ENCODE results near the gene CSF3. TPM values are rescaled to one million over a fixed set of nuclear protein-coding genes. Genes with fewer than 3 reads are reported as not detected.
"Not testable (repeated sequence)": the region's sequence is repeated elsewhere in the genome, so short reads cannot be mapped to it uniquely, and the experiment has no call there.

Gene CSF3
- total RNA-seq, 2 experiments from 2014 or later: not detected

- H3K27ac Mint-ChIP-seq: peak within 1 kb of the TSS; percentile 91
- peaks cover 10% of the 10 kb centered on the region for H3K27me3 Mint-ChIP-seq
- H3K4me1 Mint-ChIP-seq: peaks cover 37% of the 10 kb centered on the region
- DNase-seq: peak; percentile 99
- peak within 1 kb of the TSS; percentile 94 for H3K4me3 Mint-ChIP-seq
- H3K9me3 Mint-ChIP-seq: no peaks in the 10 kb centered on the region
- ChIA-PET CTCF (interaction anchor here (0.6 to 3.9 kb wide), 27 partner anchors 11 to 358 kb away, joined by 3 to 35 read pairs (median 4); partner anchors contain the start of genes CDC6, GSDMA, MED24 and MIEN1), POLR2A (interaction anchor here (0.6 to 1.0 kb wide), 6 partner anchors 19 to 1175 kb away, joined by 3 to 6 read pairs (median 4); no protein-coding TSS in a partner anchor)
- peaks cover 20% of the 10 kb centered on the region for H3K36me3 Mint-ChIP-seq (ENCODE audit: low read depth)
These were observed 34.7 kb upstream of the CSF3 start, which contains the start of gene PSMD3 for GRCh38 chr17:39980351-39981206. Gene PSMD3 (plus strand): TSS chr17:39980807. CDS start chr17:39980971, 164 bp downstream.

GRCh38 chr17:39981207-39981741 lies 34.0 kb upstream of the CSF3 start:
- CTCF ChIA-PET: interaction anchor here (0.6 to 3.9 kb wide), 24 partner anchors 11 to 360 kb away, joined by 3 to 35 read pairs (median 4); partner anchors contain the start of genes CDC6, GSDMA, MED24 and MIEN1
- H3K27me3 Mint-ChIP-seq: peaks cover 8% of the 10 kb centered on the region
- H3K27ac Mint-ChIP-seq: peak overlapping the region; percentile 91
- H3K9me3 Mint-ChIP-seq: no peaks in the 10 kb centered on the region
- peaks cover 23% of the 10 kb centered on the region for H3K36me3 Mint-ChIP-seq (ENCODE audit: low read depth)
- peaks cover 37% of the 10 kb centered on the region for H3K4me1 Mint-ChIP-seq
- no peak for DNase-seq
- POLR2A ChIA-PET: interaction anchor here (0.8 to 1.0 kb wide), 2 partner anchors 55 to 88 kb away, joined by 3 to 6 read pairs; no protein-coding TSS in a partner anchor
- peak overlapping the region; percentile 94 for H3K4me3 Mint-ChIP-seq

- ChIA-PET CTCF (interaction anchor here (1.0 to 3.9 kb wide), 4 partner anchors 12 to 360 kb away, joined by 3 to 35 read pairs (median 28); partner anchors contain the start of gene GSDMA), POLR2A (no interaction called here)
- peaks cover 37% of the 10 kb centered on the region for H3K4me1 Mint-ChIP-seq
- H3K27ac Mint-ChIP-seq: peak overlapping the region; percentile 91
- DNase-seq: no peak
- H3K36me3 Mint-ChIP-seq (ENCODE audit: low read depth): peaks cover 28% of the 10 kb centered on the region
- H3K4me3 Mint-ChIP-seq: peak overlapping the region; percentile 94
- no peaks in the 10 kb centered on the region for H3K9me3 Mint-ChIP-seq
- H3K27me3 Mint-ChIP-seq: peaks cover 8% of the 10 kb centered on the region
These were observed 33.4 kb upstream of the CSF3 start for GRCh38 chr17:39981766-39982375.

- H3K27me3 Mint-ChIP-seq: no peaks in the 10 kb centered on the region
- ChIA-PET CTCF (no interaction called here), POLR2A (no interaction called here)
- H3K4me3 Mint-ChIP-seq: no peak overlapping the region
- DNase-seq: no peak
- peaks cover 76% of the 10 kb centered on the region for H3K36me3 Mint-ChIP-seq (ENCODE audit: low read depth)
- H3K9me3 Mint-ChIP-seq: no peaks in the 10 kb centered on the region
- peaks cover 8% of the 10 kb centered on the region for H3K4me1 Mint-ChIP-seq
- no peak overlapping the region for H3K27ac Mint-ChIP-seq
These were observed 26.9 kb upstream of the CSF3 start for GRCh38 chr17:39988206-39988810.

GRCh38 chr17:39994448-39994847 lies 20.8 kb upstream of the CSF3 start:
- no peak for DNase-seq
- H3K27me3 Mint-ChIP-seq: no peaks in the 10 kb centered on the region
- H3K36me3 Mint-ChIP-seq (ENCODE audit: low read depth): peaks cover 63% of the 10 kb centered on the region
- POLR2A ChIA-PET: no interaction called here
- no peak overlapping the region for H3K4me3 Mint-ChIP-seq
- CTCF ChIA-PET: interaction anchor here (0.6 to 1.1 kb wide), 2 partner anchors 14 to 265 kb away, joined by 3 to 4 read pairs; partner anchors contain the start of gene PSMD3
- no peaks in the 10 kb centered on the region for H3K4me1 Mint-ChIP-seq
- no peak overlapping the region for H3K27ac Mint-ChIP-seq
- no peaks in the 10 kb centered on the region for H3K9me3 Mint-ChIP-seq

GRCh38 chr17:39995438-39995837 lies 19.8 kb upstream of the CSF3 start:
- no peaks in the 10 kb centered on the region for H3K4me1 Mint-ChIP-seq
- H3K9me3 Mint-ChIP-seq: no peaks in the 10 kb centered on the region
- POLR2A ChIA-PET: no interaction called here

GRCh38 chr17:39996162-39996561 lies 19.1 kb upstream of the CSF3 start:
- Mint-ChIP-seq H3K4me3 (no peak overlapping the region), H3K4me1 (no peaks in the 10 kb centered on the region), H3K27ac (no peak overlapping the region), H3K9me3 (no peaks in the 10 kb centered on the region), H3K36me3 (ENCODE audit: low read depth) (peaks cover 50% of the 10 kb centered on the region), H3K27me3 (no peaks in the 10 kb centered on the region)
- no peak for DNase-seq
- CTCF ChIA-PET: interaction anchor here (1.0 to 1.1 kb wide), 2 partner anchors 34 to 375 kb away, joined by 3 to 5 read pairs; no protein-coding TSS in a partner anchor
- POLR2A ChIA-PET: no interaction called here

More at GRCh38 chr17:39995438-39995837, 19.8 kb upstream of the CSF3 start:
- DNase-seq: no peak
- CTCF ChIA-PET: interaction anchor here (1.0 kb wide), 2 partner anchors 31 to 35 kb away, joined by 3 read pairs; no protein-coding TSS in a partner anchor
- Mint-ChIP-seq H3K27ac (no peak overlapping the region), H3K4me3 (no peak overlapping the region), H3K27me3 (no peaks in the 10 kb centered on the region), H3K36me3 (ENCODE audit: low read depth) (peaks cover 55% of the 10 kb centered on the region)

- H3K4me1 Mint-ChIP-seq: no peaks in the 10 kb centered on the region
- CTCF ChIA-PET: interaction anchor here (1.1 to 1.4 kb wide), 2 partner anchors 39 to 375 kb away, joined by 3 to 5 read pairs; no protein-coding TSS in a partner anchor
- H3K27ac Mint-ChIP-seq: no peak overlapping the region
- H3K9me3 Mint-ChIP-seq: no peaks in the 10 kb centered on the region
- POLR2A ChIA-PET: interaction anchor here (0.7 kb wide), 1 partner anchor 17 kb away, joined by 4 read pairs; no protein-coding TSS in a partner anchor
- H3K4me3 Mint-ChIP-seq: no peak overlapping the region
- peaks cover 46% of the 10 kb centered on the region for H3K36me3 Mint-ChIP-seq (ENCODE audit: low read depth)
- H3K27me3 Mint-ChIP-seq: no peaks in the 10 kb centered on the region
- no peak for DNase-seq
These were observed 18.4 kb upstream of the CSF3 start for GRCh38 chr17:39996800-39997199.

GRCh38 chr17:39997543-39997942 lies 17.7 kb upstream of the CSF3 start:
- Mint-ChIP-seq H3K27me3 (no peaks in the 10 kb centered on the region), H3K4me3 (no peak overlapping the region), H3K27ac (no peak overlapping the region), H3K9me3 (no peaks in the 10 kb centered on the region), H3K36me3 (ENCODE audit: low read depth) (peaks cover 43% of the 10 kb centered on the region), H3K4me1 (no peaks in the 10 kb centered on the region)
- CTCF ChIA-PET: interaction anchor here (1.4 kb wide), 2 partner anchors 17 to 40 kb away, joined by 3 to 4 read pairs; partner anchors contain the start of gene PSMD3
- DNase-seq: no peak
- POLR2A ChIA-PET: interaction anchor here (0.7 kb wide), 1 partner anchor 16 kb away, joined by 4 read pairs; no protein-coding TSS in a partner anchor

- Mint-ChIP-seq H3K4me3 (no peak overlapping the region), H3K27ac (no peak overlapping the region), H3K4me1 (no peaks in the 10 kb centered on the region), H3K9me3 (no peaks in the 10 kb centered on the region), H3K27me3 (no peaks in the 10 kb centered on the region), H3K36me3 (ENCODE audit: low read depth) (peaks cover 29% of the 10 kb centered on the region)
- ChIA-PET POLR2A (no interaction called here), CTCF (interaction anchor here (2.3 to 2.4 kb wide), 2 partner anchors 15 to 28 kb away, joined by 6 to 8 read pairs; no protein-coding TSS in a partner anchor)
- no peak for DNase-seq
These were observed 16.2 kb upstream of the CSF3 start for GRCh38 chr17:39999067-39999466.

- H3K27ac Mint-ChIP-seq: no peak overlapping the region
- ChIA-PET POLR2A (no interaction called here), CTCF (interaction anchor here (1.3 to 2.4 kb wide), 3 partner anchors 13 to 27 kb away, joined by 4 to 8 read pairs (median 6); partner anchors contain the start of gene PSMD3)
- peaks cover 18% of the 10 kb centered on the region for H3K36me3 Mint-ChIP-seq (ENCODE audit: low read depth)
- H3K27me3 Mint-ChIP-seq: peaks cover under 1% of the 10 kb centered on the region
- no peaks in the 10 kb centered on the region for H3K4me1 Mint-ChIP-seq
- no peaks in the 10 kb centered on the region for H3K9me3 Mint-ChIP-seq
- DNase-seq: no peak
- no peak overlapping the region for H3K4me3 Mint-ChIP-seq
These were observed 15.1 kb upstream of the CSF3 start for GRCh38 chr17:40000161-40000560.

- H3K27ac Mint-ChIP-seq, H3K9me3 Mint-ChIP-seq, POLR2A ChIA-PET, H3K4me3 Mint-ChIP-seq, DNase-seq, H3K27me3 Mint-ChIP-seq, H3K4me1 Mint-ChIP-seq: not testable (repeated sequence)
- peaks cover 10% of the 10 kb centered on the region for H3K36me3 Mint-ChIP-seq (ENCODE audit: low read depth)
- CTCF ChIA-PET: interaction anchor here (1.3 to 2.4 kb wide), 3 partner anchors 12 to 26 kb away, joined by 4 to 8 read pairs (median 6); partner anchors contain the start of gene PSMD3
These were observed 13.9 kb upstream of the CSF3 start for GRCh38 chr17:40001335-40001734.
